NCI-H226 (cell line): ENCODE results near the gene KDM3B.

Source experiments
- DNase-seq: peaks from one replicate; pipeline ENCODE4 v3.0.0-alpha.2; 2015

KDM3B gene

GRCh38 chr5:138454121-138454520 is 101.6 kb downstream of the KDM3B start:
- DNase-seq: no peak

DNA sequence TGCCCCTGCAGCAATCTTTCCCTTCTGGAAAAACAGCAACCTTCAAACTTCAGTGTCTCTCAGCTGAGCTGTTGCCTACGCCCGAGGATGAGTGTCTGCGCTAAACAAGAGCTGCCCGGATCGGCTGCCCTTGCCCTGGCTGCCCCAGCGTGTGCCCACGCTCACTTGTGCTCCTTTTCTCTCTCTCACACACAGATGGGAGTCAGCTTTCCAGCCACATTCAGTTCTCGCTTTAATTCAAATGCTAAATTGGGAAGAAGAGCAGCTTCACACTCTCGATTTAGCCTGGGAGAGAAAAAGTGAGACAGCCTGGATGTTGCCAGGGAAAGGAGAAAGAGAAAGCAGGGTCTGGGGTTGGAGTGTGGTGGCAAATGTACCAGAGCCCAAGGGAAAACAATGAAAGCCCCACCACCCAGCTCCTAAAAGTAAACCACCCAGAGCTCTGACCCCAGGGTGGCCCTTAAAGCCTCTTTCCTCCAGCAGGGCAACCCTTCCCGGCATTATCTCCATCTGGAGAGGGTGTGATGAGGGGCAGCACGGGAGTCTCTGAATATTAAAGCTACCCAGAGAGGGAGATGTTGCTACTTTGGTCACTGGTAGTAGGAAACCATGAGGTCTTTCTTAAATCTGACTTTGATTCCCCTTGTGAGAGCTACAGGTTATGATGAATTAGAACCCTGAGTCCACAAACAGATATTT is 102.9 kb downstream of the KDM3B start:
- no peak for DNase-seq

GRCh38 chr5:138457531-138458275 is 105.2 kb downstream of the KDM3B start:
- DNase-seq: no peak

- DNase-seq: no peak
Observed at GRCh38 chr5:138458384-138458783, 105.9 kb downstream of the KDM3B start.

- DNase-seq: no peak
Observed at GRCh38 chr5:138458856-138459255, 106.4 kb downstream of the KDM3B start.

DNA sequence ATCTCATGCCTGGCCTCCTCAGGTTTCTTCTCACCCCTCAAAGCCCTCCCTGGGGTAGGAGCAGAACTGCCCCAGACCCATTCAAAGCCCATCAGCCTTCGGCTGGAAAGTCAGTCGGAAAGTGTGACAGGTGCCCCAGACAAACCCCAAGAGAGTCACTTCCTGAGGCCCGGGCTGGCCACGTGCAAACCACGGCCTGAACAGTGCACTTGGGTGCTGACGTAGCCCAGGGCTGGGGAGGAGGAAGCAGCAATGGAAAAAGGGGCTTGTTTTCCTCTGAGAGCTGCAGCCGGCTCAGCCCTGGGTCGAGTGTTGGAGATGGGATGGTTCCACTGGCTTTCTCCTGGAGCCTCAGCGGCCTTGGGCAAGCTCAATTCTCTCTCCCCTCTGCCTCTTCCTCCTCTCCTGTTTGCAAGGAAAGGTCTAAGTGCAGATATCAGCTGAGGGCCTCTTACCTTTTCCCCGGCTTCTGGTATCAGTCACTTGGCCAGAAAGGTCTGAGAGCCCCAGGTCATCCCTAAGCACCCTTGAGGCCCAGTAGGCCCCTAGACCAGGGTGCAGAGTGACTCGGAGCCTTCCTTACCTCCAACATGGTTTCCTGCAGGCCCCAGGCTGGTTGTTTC is 106.9 kb downstream of the KDM3B start:
- no peak for DNase-seq

DNA sequence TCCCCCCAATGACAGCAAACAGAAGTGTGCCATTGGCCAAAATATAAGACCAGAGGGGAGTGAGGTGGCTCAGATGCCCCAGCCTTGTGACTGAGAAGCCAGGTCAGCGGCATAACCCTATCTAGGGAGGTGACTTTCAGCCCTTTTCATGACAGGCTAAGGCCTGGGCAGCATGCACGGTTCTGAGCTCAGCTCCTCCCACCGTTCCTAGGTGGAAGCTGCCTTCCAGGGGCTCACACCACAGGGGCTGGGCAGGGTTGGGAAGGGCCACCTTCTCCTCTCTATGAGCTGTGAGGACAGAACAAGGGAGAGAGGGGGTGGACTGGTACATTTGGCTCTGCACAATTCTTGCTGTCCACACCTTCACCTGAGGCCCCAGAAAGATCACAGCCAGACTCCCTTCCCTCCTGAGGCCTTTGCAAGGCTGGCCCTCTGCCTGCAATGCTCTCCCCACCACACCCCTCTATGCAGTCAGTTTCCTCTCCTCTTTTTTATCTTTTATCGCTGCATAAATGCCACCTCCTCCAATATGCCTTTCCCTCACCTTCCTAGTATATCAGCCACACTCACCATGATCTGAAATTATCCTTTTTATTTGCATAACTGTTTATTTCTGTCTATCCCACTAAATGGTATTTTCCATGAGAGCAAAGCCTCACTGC is 107.7 kb downstream of the KDM3B start:
- no peak for DNase-seq

DNA sequence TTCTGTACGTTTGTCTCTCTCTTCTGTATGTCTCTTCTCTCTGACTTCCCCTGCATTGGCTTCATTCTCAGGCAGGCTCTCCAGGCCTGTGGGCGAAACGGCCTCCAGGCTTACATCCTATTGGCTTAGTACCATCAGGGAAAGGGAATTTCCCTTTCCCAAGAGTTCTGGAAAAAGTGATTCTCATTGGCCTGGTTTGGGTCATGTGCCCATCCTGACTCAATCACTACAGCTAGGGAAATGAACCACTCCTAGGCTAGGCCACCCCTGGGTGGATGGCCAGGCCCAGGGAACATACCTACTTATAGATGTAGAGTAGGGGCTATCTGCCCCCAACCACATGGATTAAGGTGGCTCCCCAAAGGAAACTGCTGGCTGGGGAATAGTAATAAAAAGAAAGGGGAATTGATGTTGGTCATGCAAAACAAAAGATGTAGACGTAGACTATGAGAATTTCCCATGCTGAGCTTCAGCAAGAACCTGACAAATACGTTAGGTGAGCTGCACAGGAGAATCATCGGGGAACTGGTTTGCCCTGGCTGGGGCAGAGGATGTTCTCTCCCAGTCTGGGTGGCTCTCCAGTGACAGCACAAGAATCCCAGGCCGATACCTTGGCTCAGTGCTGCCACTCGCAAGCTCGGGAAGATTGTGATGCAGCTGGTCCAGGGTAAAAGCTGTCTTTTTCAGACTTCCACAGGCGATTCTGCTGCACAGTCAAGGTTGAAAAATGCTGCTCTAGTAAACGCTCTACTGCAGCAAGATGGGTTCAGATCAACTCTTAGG is 109.0 kb downstream of the KDM3B start:
- peak; percentile 90 for DNase-seq

GRCh38 chr5:138463419-138464007 is 111.0 kb downstream of the KDM3B start:
- no peak for DNase-seq

DNA sequence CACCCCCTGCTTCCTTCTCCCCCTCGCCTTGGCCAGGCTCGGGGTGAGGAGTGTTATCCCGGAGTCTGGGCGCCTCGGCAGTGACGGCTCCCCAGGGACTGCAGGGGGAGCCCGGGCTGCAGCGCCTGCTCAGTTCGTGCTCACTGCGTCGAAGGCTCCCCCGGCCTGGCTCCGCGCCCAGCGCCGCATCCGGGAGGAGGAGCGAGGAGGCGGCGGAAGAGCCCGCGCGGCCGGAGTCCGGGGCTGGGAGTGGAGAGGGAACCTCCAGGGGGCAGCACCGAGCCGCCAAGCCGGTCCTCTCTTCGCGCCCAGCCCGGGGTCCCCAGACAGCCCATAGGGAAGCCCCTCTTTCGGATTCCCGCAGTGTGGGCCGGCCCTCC is 111.5 kb downstream of the KDM3B start:
- DNase-seq: peak; percentile 91

DNA sequence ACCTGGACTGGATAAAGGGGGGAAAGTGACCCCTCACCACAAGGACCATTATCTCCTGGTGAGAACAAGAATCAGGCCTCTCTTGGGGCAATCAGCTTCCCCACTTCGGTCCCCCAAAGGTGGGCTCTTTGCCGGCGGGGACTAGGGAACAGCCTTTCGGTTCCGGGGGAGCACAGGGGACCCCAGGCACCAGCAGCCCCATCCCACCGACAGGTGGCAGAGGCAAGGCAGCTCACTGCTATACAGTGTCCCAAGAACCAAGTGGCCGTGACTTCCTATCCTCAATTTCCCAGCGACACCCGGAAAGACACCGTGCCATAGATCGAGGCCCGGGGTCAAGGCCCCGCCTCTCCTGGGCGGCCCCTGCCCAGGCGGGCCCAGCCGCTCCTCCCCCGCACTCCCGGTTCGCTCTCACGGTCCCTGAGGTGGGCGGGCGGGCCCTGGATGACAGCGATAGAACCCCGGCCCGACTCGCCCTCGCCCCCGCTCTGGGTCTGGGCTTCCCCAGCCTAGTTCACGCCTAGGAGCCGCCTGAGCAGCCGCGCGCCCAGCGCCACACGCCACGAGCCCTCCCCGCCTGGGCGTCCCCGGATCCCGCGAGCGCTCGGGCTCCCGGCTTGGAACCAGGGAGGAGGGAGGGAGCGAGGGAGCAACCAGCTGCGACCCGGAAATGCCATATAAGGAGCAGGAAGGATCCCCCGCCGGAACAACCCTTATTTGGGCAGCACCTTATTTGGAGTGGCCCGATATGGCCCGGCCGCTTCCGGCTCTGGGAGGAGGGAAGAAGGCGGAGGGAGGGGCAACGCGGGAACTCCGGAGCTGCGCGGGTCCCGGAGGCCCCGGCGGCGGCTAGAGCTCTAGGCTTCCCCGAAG is 112.1 kb downstream of the KDM3B start:
- DNase-seq: peak; percentile 98

DNA sequence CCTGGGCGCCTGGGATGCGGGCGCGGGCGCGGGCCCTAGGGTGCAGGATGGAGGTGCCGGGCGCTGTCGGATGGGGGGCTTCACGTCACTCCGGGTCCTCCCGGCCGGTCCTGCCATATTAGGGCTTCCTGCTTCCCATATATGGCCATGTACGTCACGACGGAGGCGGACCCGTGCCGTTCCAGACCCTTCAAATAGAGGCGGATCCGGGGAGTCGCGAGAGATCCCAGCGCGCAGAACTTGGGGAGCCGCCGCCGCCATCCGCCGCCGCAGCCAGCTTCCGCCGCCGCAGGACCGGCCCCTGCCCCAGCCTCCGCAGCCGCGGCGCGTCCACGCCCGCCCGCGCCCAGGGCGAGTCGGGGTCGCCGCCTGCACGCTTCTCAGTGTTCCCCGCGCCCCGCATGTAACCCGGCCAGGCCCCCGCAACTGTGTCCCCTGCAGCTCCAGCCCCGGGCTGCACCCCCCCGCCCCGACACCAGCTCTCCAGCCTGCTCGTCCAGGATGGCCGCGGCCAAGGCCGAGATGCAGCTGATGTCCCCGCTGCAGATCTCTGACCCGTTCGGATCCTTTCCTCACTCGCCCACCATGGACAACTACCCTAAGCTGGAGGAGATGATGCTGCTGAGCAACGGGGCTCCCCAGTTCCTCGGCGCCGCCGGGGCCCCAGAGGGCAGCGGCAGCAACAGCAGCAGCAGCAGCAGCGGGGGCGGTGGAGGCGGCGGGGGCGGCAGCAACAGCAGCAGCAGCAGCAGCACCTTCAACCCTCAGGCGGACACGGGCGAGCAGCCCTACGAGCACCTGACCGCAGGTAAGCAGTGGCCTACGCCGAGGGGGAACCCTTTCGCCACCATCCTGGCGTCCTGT is 113.0 kb downstream of the KDM3B start, which contains the start of gene EGR1:
EGR1 (plus strand) TSS at position 219 of the 864 bp plus-strand sequence; CDS start at position 502, 283 bp downstream.
- peak; percentile 85 for DNase-seq

DNA sequence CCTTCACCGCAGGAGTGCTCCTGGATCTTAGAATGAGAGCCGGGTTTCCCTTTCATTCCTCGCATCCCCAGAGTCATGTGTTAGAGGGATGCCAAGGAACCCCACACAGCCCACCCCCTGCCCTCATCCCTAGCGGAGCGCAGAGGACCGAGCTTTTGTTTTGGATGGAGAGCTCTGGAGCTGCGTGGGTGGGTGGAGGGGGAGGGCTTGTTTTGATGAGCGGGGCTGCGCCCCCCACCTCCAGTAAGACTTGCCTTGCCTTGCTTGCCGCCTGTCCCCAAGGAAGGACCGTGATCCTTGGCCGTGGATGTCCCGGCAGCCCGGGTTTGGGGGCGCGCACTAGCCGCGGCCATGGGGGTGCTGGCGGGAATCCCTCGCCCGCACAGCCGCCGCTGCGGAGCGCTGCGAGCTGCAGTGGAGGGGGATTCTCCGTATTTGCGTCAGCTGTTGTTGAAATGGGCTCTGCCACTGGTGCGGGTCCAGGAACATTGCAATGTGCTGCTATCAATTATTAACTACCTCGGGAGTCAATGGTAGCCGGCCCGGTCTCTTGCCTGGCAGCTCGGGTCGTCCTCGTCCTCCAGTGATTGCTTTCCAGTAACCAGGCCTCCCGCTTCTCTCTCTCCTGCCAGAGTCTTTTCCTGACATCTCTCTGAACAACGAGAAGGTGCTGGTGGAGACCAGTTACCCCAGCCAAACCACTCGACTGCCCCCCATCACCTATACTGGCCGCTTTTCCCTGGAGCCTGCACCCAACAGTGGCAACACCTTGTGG is 113.8 kb downstream of the KDM3B start:
- DNase-seq: no peak

GRCh38 chr5:138466900-138467710 is 114.6 kb downstream of the KDM3B start:
- DNase-seq: no peak

GRCh38 chr5:138467711-138468132 is 115.2 kb downstream of the KDM3B start:
- no peak for DNase-seq

DNA sequence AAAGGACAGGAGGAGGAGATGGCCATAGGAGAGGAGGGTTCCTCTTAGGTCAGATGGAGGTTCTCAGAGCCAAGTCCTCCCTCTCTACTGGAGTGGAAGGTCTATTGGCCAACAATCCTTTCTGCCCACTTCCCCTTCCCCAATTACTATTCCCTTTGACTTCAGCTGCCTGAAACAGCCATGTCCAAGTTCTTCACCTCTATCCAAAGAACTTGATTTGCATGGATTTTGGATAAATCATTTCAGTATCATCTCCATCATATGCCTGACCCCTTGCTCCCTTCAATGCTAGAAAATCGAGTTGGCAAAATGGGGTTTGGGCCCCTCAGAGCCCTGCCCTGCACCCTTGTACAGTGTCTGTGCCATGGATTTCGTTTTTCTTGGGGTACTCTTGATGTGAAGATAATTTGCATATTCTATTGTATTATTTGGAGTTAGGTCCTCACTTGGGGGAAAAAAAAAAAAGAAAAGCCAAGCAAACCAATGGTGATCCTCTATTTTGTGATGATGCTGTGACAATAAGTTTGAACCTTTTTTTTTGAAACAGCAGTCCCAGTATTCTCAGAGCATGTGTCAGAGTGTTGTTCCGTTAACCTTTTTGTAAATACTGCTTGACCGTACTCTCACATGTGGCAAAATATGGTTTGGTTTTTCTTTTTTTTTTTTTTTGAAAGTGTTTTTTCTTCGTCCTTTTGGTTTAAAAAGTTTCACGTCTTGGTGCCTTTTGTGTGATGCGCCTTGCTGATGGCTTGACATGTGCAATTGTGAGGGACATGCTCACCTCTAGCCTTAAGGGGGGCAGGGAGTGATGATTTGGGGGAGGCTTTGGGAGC is 115.9 kb downstream of the KDM3B start:
- DNase-seq: no peak

DNA sequence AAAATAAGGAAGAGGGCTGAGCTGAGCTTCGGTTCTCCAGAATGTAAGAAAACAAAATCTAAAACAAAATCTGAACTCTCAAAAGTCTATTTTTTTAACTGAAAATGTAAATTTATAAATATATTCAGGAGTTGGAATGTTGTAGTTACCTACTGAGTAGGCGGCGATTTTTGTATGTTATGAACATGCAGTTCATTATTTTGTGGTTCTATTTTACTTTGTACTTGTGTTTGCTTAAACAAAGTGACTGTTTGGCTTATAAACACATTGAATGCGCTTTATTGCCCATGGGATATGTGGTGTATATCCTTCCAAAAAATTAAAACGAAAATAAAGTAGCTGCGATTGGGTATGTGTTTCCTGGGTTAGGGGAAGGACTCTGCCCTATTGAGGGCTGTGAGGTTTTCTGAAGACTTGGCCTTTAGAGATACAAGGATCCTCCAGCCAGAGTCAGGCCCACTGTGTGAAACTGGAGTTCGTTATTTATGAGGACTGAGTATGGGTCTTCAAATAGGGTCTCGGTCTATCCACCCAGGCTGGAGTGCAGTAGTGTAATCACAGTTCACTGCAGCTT is 116.6 kb downstream of the KDM3B start:
- DNase-seq: no peak
